GOT3 (cell line): Measurements from ENCODE around the gene ASTN2.

Experiments
- DNase-seq: peaks from one replicate; lab custom pipeline; 2025; ENCODE audit warnings: mixed read lengths; lab: John Stamatoyannopoulos, UW

The ASTN2 gene

GRCh38 chr9:117368684-117369230 lies 46.1 kb downstream of the ASTN2 start:
- DNase-seq: no peak

- DNase-seq: no peak
These were observed 49.4 kb downstream of the ASTN2 start for GRCh38 chr9:117365438-117365837.

GRCh38 chr9:117363006-117363405 lies 51.9 kb downstream of the ASTN2 start:
- DNase-seq: no peak

- no peak for DNase-seq
These were observed 54.9 kb downstream of the ASTN2 start for GRCh38 chr9:117359910-117360309.

GRCh38 chr9:117355542-117355941 lies 59.3 kb downstream of the ASTN2 start:
- DNase-seq: no peak

- no peak for DNase-seq
These were observed 59.9 kb downstream of the ASTN2 start for GRCh38 chr9:117354997-117355396.

GRCh38 chr9:117354244-117354847 lies 60.5 kb downstream of the ASTN2 start:
- no peak for DNase-seq

DNA sequence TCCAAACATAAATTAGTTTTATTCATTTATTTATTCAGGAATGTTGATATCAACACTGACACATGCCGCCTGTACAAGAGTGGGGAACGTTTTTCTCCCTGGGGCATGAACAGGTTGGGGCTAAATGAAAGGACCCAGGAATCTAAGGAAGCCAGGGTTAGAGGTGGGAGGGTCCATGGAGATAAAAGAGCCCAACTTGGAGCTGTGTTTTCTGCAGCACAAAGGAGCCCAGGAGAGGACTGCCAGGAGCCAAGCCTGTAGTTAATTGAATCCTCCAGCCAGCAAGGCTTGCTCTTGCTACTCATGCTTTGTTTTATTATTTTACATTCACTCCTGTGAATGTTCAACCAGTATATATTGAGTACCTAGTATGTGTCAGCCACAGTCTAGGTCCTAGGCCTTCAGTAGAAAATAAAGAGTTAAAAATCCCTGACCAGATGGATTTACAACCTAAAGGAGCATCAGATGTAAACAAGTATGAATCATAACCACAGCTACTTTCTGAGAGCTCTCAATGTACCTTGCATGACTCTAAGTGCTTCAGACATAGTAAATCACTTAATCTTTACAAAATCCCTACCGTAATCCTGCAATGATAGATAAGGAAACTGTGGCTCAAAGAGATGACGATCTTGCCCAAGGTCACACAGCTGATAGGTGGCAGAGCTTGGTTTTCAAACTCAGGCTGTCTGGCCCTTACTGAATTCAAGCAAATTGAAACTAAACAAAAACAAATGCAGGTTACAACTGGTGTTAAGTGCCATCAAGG lies 69.8 kb downstream of the ASTN2 start:
- DNase-seq: no peak

DNA sequence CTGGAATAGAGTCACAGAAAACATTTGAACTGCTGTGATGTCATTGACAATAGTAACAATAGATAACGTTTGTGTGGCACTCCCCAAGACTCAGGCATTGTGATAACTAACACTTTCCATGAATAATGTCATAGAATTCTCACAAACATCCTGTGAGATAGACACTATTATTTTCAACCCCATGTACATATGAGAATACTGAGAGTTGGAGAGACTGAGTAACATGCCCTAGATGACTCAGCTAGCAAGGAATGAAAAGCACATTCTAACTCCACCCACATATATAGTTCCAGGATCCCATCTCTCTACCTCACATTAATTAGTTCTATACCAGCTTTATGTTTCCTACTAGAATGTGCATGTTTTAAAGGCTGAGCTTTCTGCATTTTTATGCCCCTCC lies 71.4 kb downstream of the ASTN2 start:
- no peak for DNase-seq

- DNase-seq: no peak
These were observed 73.7 kb downstream of the ASTN2 start for GRCh38 chr9:117341151-117341550.

DNA sequence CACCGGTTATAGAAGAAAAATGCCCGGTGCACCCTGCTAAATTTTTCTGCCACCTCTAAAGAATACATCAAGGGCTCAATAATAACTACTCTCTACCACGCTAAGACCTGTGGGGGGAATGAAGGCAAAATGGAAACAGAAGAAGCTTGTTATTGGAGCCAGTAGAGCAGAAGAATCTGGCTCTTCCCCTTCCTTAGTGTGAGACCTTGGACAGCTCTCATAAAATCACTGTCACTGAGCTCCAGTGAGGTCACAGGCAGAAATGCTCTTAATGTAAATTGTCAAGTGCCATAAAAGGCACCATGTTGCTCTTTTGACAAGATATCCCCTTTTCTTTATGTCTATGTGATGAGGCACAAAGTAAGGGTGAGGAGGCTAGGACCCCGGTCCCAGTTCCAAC lies 74.4 kb downstream of the ASTN2 start:
- no peak for DNase-seq

DNA sequence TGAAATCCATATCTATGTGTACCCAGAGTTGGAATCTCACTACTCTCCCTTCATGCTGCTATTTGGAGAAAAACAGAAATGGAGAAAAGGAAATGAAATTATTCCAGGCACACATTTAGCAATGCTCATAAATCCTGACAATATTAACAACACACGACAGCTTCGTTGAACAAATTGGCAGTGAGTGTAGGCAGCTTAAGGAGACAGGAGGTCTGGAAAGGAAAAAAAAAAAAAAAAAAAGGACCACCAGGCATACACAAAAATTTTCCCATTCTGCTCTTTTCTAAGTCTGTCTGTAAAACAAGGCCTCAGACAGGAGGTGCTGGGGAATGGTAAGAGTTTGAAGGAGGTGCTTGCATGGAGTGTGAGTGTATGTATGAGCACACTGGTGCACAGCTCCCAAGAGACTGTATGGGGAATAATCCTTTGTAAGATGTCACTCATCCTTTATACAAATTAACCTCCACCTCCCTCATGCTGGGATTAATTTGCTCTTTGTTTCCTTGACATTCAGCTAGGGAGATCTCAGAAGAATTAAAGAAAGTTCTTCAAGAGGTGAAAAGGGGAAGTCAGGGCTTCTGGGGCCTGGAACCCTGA lies 78.9 kb downstream of the ASTN2 start:
- DNase-seq: no peak

DNA sequence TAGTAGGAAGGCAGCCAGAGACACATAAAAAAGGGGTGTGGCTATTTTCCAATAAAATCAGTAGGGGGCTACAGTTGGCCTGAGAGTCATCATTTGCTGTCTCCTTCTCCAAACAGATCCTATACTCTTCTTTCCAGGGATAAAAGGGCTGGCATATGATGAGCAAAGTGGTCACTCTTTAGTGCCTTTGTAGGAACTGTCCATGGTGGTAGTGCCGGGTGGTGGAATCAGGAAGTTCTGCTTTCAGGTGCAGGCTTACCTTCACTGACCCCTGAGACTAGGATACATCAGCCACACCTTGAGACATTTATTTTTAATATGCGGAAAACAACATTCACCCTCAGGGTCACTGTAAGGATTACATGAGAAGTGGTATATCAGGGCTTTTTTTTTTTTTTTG lies 80.8 kb downstream of the ASTN2 start:
- no peak for DNase-seq

GRCh38 chr9:117325831-117326230 lies 89.0 kb downstream of the ASTN2 start:
- DNase-seq: no peak

GRCh38 chr9:117325110-117325731 lies 89.6 kb downstream of the ASTN2 start:
- no peak for DNase-seq

- DNase-seq: no peak
These were observed 91.5 kb downstream of the ASTN2 start for GRCh38 chr9:117323390-117323789.

DNA sequence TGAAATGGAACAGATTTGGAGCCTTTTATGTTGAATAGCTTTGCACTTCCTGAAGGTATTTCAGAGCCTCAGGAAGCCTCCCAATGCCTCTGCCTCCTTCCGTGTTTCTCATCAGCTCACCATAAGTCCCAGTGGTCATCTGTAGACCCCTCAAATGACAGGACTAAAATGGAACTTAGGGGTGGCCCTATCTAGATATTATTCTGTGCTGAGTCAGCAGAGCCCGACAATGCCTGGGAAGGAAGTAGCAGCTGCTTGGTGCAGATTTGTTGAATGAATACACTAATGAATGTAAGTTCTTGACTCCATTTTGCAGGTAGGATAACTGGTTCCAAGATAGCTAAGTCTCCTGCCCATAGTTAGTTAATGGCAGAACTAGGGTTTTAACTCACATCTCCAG lies 97.7 kb downstream of the ASTN2 start:
- no peak for DNase-seq

GRCh38 chr9:117315236-117315635 lies 99.6 kb downstream of the ASTN2 start:
- no peak for DNase-seq

DNA sequence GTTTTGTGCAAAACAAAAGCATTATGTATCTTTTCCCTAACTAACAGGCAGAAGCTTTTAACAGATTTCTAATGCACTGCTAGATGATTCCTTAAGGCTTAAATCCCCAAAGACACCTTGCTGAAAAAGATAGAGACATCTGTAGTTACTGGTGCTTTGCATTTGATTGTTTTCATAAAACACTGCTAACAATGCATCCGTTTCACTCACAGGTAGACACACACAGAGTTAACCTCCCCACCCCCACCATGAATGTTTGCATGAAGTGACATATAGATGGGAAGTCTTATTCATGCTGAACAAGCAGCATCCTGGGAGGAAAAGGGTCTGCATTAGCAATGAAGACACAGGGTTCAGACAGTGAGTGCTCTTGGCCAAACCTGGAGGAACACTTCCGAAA lies 100.9 kb downstream of the ASTN2 start:
- DNase-seq: no peak

GRCh38 chr9:117307701-117308100 lies 107.2 kb downstream of the ASTN2 start:
- no peak for DNase-seq

DNA sequence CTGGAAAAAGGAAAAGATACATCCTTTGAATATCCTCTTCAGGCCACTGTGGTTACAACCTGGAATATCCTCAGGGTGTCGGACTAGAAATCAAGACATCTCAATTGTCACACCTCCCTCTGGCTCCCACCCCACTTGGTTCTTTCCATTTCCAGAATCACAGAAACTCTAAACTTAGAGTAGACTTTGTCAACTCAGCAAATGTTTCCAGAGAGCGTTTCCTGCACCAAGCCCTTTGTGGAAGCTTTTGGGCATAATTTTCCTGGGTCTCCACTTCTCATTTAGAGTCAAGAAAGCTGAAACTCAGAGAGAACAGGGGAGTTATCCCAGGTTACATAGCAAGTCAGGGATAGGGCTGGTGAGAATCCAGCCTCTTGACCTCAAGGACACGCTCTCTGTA lies 108.8 kb downstream of the ASTN2 start:
- no peak for DNase-seq

DNA sequence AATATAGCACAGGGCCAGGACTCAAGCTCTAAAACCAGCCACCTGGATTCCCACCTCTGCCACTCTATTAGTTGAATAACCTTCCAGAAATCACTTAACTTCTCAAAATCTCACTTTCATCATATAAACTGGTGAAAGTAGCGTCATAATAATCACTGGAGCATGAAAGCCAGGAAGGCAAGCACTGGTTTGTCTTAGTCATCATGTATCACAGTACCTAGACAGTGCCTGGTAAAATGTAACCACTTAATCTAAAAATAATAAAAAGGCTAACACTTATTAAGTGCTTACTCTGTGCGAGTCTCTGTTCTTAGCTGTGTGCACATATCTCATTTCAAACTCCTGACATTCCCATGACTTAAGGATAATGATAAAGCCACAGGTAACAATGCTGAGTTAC lies 109.4 kb downstream of the ASTN2 start:
- DNase-seq: no peak

DNA sequence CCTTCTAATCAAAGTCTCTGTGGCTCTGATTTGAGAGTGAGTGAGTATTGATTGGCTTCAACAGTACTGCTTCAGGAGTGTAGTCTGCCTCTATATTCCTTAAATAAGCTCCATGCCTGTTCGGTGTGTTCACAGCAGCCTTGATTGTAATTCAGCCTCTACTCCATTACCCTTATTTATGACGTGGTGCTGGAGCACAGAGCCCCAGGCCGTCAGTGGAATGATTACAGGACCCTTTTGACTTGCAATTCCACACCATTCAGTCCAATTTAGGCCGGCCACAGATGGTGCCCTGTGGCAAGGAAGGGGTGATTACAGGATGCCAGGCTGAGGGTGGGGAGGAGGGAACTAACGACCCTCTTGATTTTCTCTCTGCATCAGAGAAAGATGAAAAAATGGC lies 110.3 kb downstream of the ASTN2 start:
- no peak for DNase-seq
